ENCODE measurements around the gene CCNY.

CCNY gene

GRCh38 chr10:35345383-35345742, 9.1 kb downstream of the CCNY start:
- Histone ChIP-seq H3K36me3 (replicated peaks; ENCODE audit: insufficient read depth, low read length) (no peaks in the 10 kb centered on the region), H3K27me3 (replicated peaks; ENCODE audit: insufficient read depth, low read length) (no peaks in the 10 kb centered on the region), H3K9me2 (replicated peaks; ENCODE audit: insufficient read depth, low read length) (no peaks in the 10 kb centered on the region), H3K4me2 (ENCODE audit: low read depth, low read length) (no peak overlapping the region), H4K20me1 (ENCODE audit: insufficient read depth, low read length) (peaks cover 6% of the 10 kb centered on the region; the same call in 1 of the 2 replicates), H3K4me1 (ENCODE audit: low read length) (peaks cover 17% of the 10 kb centered on the region), H3K4me3 (ENCODE audit: low read length) (no peak overlapping the region), H3K79me2 (ENCODE audit: low read length) (peaks cover 90% of the 10 kb centered on the region), H3K9ac (ENCODE audit: low read length) (no peak overlapping the region), H3K9me3 (replicated peaks; ENCODE audit: insufficient read depth, low read length) (no peaks in the 10 kb centered on the region), H2AFZ (ENCODE audit: low read length) (no peak overlapping the region), H3K27ac (ENCODE audit: low read length) (no peak overlapping the region), H3F3A (ENCODE audit: insufficient read depth, low read length) (peaks cover 19% of the 10 kb centered on the region)
- TF ChIP-seq EZH2 (optimal IDR thresholded peaks at IDR 0.05; ENCODE audit: low read depth, low read length), result no peak
- no peak for TF ChIP-seq EZH2phosphoT487 (IDR thresholded peaks at IDR 0.05; ENCODE audit: low read length)
- no peak for TF ChIP-seq CTCF (IDR thresholded peaks at IDR 0.05; ENCODE audit: low read length)
- no peak for DNase-seq

GRCh38 chr10:35346248-35346647, 9.9 kb downstream of the CCNY start:
- Histone ChIP-seq H3K27ac (ENCODE audit: low read length) (no peak overlapping the region), H3K4me2 (ENCODE audit: low read depth, low read length) (no peak overlapping the region), H3K36me3 (replicated peaks; ENCODE audit: insufficient read depth, low read length) (no peaks in the 10 kb centered on the region), H3K9me2 (replicated peaks; ENCODE audit: insufficient read depth, low read length) (no peaks in the 10 kb centered on the region), H3K79me2 (ENCODE audit: low read length) (peaks cover 91% of the 10 kb centered on the region), H3K4me1 (ENCODE audit: low read length) (peaks cover 11% of the 10 kb centered on the region), H3K9me3 (replicated peaks; ENCODE audit: insufficient read depth, low read length) (no peaks in the 10 kb centered on the region), H3K4me3 (ENCODE audit: low read length) (no peak overlapping the region), H3K27me3 (replicated peaks; ENCODE audit: insufficient read depth, low read length) (no peaks in the 10 kb centered on the region), H3F3A (ENCODE audit: insufficient read depth, low read length) (peaks cover 13% of the 10 kb centered on the region), H3K9ac (ENCODE audit: low read length) (no peak overlapping the region), H2AFZ (ENCODE audit: low read length) (no peak overlapping the region), H4K20me1 (ENCODE audit: insufficient read depth, low read length) (peaks cover 6% of the 10 kb centered on the region; the same call in 1 of the 2 replicates)
- DNase-seq, result no peak
- TF ChIP-seq CTCF (IDR thresholded peaks at IDR 0.05; ENCODE audit: low read length) (no peak), EZH2 (optimal IDR thresholded peaks at IDR 0.05; ENCODE audit: low read depth, low read length) (no peak), EZH2phosphoT487 (IDR thresholded peaks at IDR 0.05; ENCODE audit: low read length) (no peak)

- no peak for DNase-seq
- Histone ChIP-seq H3K4me3 (ENCODE audit: low read length) (no peak overlapping the region), H3F3A (ENCODE audit: insufficient read depth, low read length) (0 out of 2 replicates have a peak, but pooled peaks cover 5% of the 10 kb centered on the region), H3K36me3 (replicated peaks; ENCODE audit: insufficient read depth, low read length) (no peaks in the 10 kb centered on the region), H3K4me1 (ENCODE audit: low read length) (peaks cover 6% of the 10 kb centered on the region), H3K9me3 (replicated peaks; ENCODE audit: insufficient read depth, low read length) (no peaks in the 10 kb centered on the region), H4K20me1 (ENCODE audit: insufficient read depth, low read length) (peaks cover 6% of the 10 kb centered on the region; the same call in 1 of the 2 replicates), H3K27ac (ENCODE audit: low read length) (no peak overlapping the region), H2AFZ (ENCODE audit: low read length) (no peak overlapping the region), H3K4me2 (ENCODE audit: low read depth, low read length) (no peak overlapping the region), H3K9me2 (replicated peaks; ENCODE audit: insufficient read depth, low read length) (no peaks in the 10 kb centered on the region), H3K79me2 (ENCODE audit: low read length) (peaks cover 94% of the 10 kb centered on the region), H3K27me3 (replicated peaks; ENCODE audit: insufficient read depth, low read length) (no peaks in the 10 kb centered on the region), H3K9ac (ENCODE audit: low read length) (no peak overlapping the region)
- TF ChIP-seq EZH2phosphoT487 (IDR thresholded peaks at IDR 0.05; ENCODE audit: low read length) (no peak), CTCF (IDR thresholded peaks at IDR 0.05; ENCODE audit: low read length) (no peak), EZH2 (optimal IDR thresholded peaks at IDR 0.05; ENCODE audit: low read depth, low read length) (no peak)
Observed at GRCh38 chr10:35347121-35347562, 10.8 kb downstream of the CCNY start.

Data from MM.1S (cell line).